ENCODE data around the gene UBAP1L.
"Not testable (repeated sequence)": the region's sequence is repeated elsewhere in the genome, so short reads cannot be mapped to it uniquely, and the experiment has no call there.

Gene UBAP1L

DNA sequence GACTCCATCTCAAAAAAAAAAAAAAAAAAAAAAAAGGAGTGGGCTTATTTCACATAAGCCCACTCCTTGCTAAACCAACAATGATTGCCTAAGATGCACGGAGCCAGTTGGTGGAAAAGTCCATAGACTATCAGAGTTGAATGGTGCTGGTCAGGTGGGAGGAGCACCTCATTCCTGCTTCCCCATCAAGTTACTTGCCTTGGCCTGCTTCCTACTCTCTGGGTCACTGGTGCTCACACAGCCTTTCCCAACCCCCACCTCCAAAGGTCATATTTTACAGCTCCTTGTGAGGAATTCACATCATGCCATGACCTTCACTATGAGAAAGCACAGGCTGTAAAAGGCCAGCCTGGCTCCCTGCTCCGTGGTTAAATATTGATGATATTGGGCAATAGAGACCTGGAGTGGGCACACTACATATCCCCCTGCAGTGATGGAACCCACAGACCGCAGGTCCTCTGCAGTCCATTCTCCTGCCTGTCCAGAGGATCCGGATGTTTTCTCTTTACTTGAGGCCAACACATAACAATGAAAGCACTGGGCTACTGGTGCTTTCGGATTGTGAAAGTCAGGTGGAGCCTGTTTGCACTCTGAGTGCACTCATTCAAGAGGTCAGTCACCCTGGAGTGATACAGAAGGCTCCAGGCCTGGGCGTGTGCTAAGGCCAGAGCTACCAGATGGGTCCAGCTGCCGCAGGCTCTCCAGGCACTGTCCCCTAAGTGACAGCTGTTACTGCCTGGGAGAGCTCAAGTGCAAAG, 70.1 kb downstream of the UBAP1L start, which contains the start of gene SLC51B:
Gene SLC51B (plus strand): TSS at position 664 of the 758 bp plus-strand sequence. CDS start 4,618 bp downstream, outside the sequence.
- DNase-seq (ENCODE audit: low read depth in 2 of 2) = no peak

DNA sequence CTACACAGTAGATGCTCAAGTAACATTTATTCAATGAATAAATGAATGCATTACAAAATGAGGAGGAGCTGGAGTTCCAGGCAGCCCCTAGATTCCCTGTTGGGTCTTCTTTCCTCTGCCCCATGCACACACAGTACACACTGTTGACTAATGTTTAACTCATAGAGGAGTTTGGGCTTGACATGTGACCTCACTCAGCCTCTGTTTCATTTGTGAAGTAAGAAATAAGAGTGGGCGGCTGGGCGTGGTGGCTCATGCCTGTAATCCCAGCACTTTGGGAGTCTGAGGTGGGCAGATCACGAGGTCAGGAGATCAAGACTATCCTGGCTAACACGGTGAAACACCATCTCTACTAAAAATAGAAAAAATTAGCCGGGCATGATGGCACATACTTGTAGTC, 70.8 kb downstream of the UBAP1L start:
- DNase-seq (ENCODE audit: low read depth in 2 of 2) = not testable (repeated sequence)

DNA sequence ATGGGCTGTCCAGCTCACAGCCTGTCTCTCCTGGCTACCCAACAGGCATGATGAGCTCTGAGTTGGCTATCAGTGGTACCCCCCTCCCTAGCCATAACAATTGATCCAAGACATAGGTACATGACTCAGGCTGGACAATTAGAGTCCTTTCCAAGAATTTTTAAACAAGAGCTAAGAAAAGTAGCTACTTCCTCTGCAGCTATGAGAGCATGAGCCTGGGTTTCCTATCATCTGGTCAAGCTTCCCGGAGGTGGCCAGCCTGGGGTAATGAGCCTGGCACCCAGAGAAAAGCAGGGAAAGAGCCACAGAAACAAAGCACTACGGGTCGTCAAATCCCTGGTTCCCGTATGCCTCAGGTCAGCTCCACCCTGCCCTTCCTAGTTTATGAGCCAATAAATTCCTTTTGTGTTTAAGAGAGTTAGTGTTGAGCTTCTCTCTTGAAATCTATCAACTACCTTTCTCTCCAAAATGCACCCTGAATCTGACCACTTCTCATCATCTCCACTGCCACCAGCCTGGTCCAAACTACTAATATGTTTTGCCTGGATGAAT, 72.1 kb downstream of the UBAP1L start:
- no peak for DNase-seq (ENCODE audit: low read depth in 2 of 2)

All from fibroblast of skin of left quadriceps (primary cell).